Measurements from ENCODE around the gene RGS9. TPM values are rescaled to one million over a fixed set of nuclear protein-coding genes. Genes with fewer than 3 reads are reported as not detected.

Gene RGS9
- total RNA-seq, 1 donor from 2014 or later: 8.5 TPM

- Mint-ChIP-seq H3K4me1 (ENCODE audit: unreplicated experiment) (peaks cover 6% of the 10 kb centered on the region), H3K9me3 (ENCODE audit: unreplicated experiment) (no peaks in the 10 kb centered on the region), H3K36me3 (ENCODE audit: low read depth, unreplicated experiment) (no peaks in the 10 kb centered on the region), H3K4me3 (ENCODE audit: unreplicated experiment) (no peak overlapping the region), H3K27ac (ENCODE audit: unreplicated experiment) (no peak overlapping the region), H3K27me3 (ENCODE audit: unreplicated experiment) (peaks cover 2% of the 10 kb centered on the region)
- no peak for TF ChIP-seq CTCF (IDR thresholded peaks at IDR 0.05; ENCODE audit: unreplicated experiment)
- DNase-seq (ENCODE audit: low spot score): no peak
Measured at GRCh38 chr17:65131240-65131639, 5.9 kb upstream of the RGS9 start.

- Mint-ChIP-seq H3K4me1 (ENCODE audit: unreplicated experiment) (peaks cover 6% of the 10 kb centered on the region), H3K27ac (ENCODE audit: unreplicated experiment) (no peak overlapping the region), H3K27me3 (ENCODE audit: unreplicated experiment) (peaks cover 2% of the 10 kb centered on the region), H3K36me3 (ENCODE audit: low read depth, unreplicated experiment) (no peaks in the 10 kb centered on the region), H3K4me3 (ENCODE audit: unreplicated experiment) (no peak overlapping the region), H3K9me3 (ENCODE audit: unreplicated experiment) (no peaks in the 10 kb centered on the region)
- DNase-seq (ENCODE audit: low spot score): no peak
- no peak for TF ChIP-seq CTCF (IDR thresholded peaks at IDR 0.05; ENCODE audit: unreplicated experiment)
Measured at GRCh38 chr17:65131946-65132345, 5.2 kb upstream of the RGS9 start.

GRCh38 chr17:65134035-65134434, 3.1 kb upstream of the RGS9 start:
- no peak overlapping the region for H3K4me3 Mint-ChIP-seq (ENCODE audit: unreplicated experiment)
- no peak for DNase-seq (ENCODE audit: low spot score)
- peaks cover 15% of the 10 kb centered on the region for H3K4me1 Mint-ChIP-seq (ENCODE audit: unreplicated experiment)
- TF ChIP-seq CTCF (IDR thresholded peaks at IDR 0.05; ENCODE audit: unreplicated experiment): no peak
- H3K27ac Mint-ChIP-seq (ENCODE audit: unreplicated experiment): no peak overlapping the region
- H3K36me3 Mint-ChIP-seq (ENCODE audit: low read depth, unreplicated experiment): no peaks in the 10 kb centered on the region
- H3K9me3 Mint-ChIP-seq (ENCODE audit: unreplicated experiment): no peaks in the 10 kb centered on the region
- peaks cover 4% of the 10 kb centered on the region for H3K27me3 Mint-ChIP-seq (ENCODE audit: unreplicated experiment)

- no peaks in the 10 kb centered on the region for H3K36me3 Mint-ChIP-seq (ENCODE audit: low read depth, unreplicated experiment)
- DNase-seq (ENCODE audit: low spot score): no peak
- H3K27me3 Mint-ChIP-seq (ENCODE audit: unreplicated experiment): peaks cover 4% of the 10 kb centered on the region
- H3K27ac Mint-ChIP-seq (ENCODE audit: unreplicated experiment): no peak overlapping the region
- H3K4me1 Mint-ChIP-seq (ENCODE audit: unreplicated experiment): peaks cover 16% of the 10 kb centered on the region
- no peaks in the 10 kb centered on the region for H3K9me3 Mint-ChIP-seq (ENCODE audit: unreplicated experiment)
- H3K4me3 Mint-ChIP-seq (ENCODE audit: unreplicated experiment): no peak overlapping the region
- no peak for TF ChIP-seq CTCF (IDR thresholded peaks at IDR 0.05; ENCODE audit: unreplicated experiment)
Measured at GRCh38 chr17:65139101-65139764, 2.1 kb downstream of the RGS9 start.

- TF ChIP-seq CTCF (IDR thresholded peaks at IDR 0.05; ENCODE audit: unreplicated experiment): no peak
- H3K36me3 Mint-ChIP-seq (ENCODE audit: low read depth, unreplicated experiment): no peaks in the 10 kb centered on the region
- no peak overlapping the region for H3K27ac Mint-ChIP-seq (ENCODE audit: unreplicated experiment)
- H3K27me3 Mint-ChIP-seq (ENCODE audit: unreplicated experiment): peaks cover 2% of the 10 kb centered on the region
- peaks cover 16% of the 10 kb centered on the region for H3K4me1 Mint-ChIP-seq (ENCODE audit: unreplicated experiment)
- no peak for DNase-seq (ENCODE audit: low spot score)
- H3K9me3 Mint-ChIP-seq (ENCODE audit: unreplicated experiment): no peaks in the 10 kb centered on the region
- H3K4me3 Mint-ChIP-seq (ENCODE audit: unreplicated experiment): no peak overlapping the region
Measured at GRCh38 chr17:65142247-65142646, 5.1 kb downstream of the RGS9 start.

Measured in endothelial cell (in vitro differentiated cells).